Femur (tissue), 1 donor: ENCODE measurements around the gene SAA1.
"Not testable (repeated sequence)": the region's sequence is repeated elsewhere in the genome, so short reads cannot be mapped to it uniquely, and the experiment has no call there.

Experiments
- DNase-seq: peaks from one replicate; pipeline ENCODE4 v3.0.0-alpha.2; 2017

The SAA1 gene

GRCh38 chr11:18265949-18266348, at the start of gene SAA1:
Gene SAA1, plus strand, starts transcription at chr11:18266264. Its CDS starts 624 bp downstream, at chr11:18266888.
- no peak for DNase-seq

- no peak for DNase-seq
Measured at GRCh38 chr11:18221274-18221876, 44.7 kb upstream of the SAA1 start.

GRCh38 chr11:18222814-18223421, 43.1 kb upstream of the SAA1 start:
- no peak for DNase-seq

GRCh38 chr11:18223591-18224387, 42.3 kb upstream of the SAA1 start:
- DNase-seq, result no peak

GRCh38 chr11:18225913-18226312, 40.2 kb upstream of the SAA1 start:
- no peak for DNase-seq

- DNase-seq, result no peak
Measured at GRCh38 chr11:18229501-18229900, 36.6 kb upstream of the SAA1 start.

GRCh38 chr11:18230859-18231258, 35.2 kb upstream of the SAA1 start:
- DNase-seq, result no peak

- DNase-seq, result no peak
Measured at GRCh38 chr11:18233912-18234311, 32.2 kb upstream of the SAA1 start.

- no peak for DNase-seq
Measured at GRCh38 chr11:18235394-18236334, 30.4 kb upstream of the SAA1 start.

- DNase-seq, result no peak
Measured at GRCh38 chr11:18236664-18237356, 29.3 kb upstream of the SAA1 start, which contains the start of gene SAA4. Gene SAA4, minus strand, starts transcription at chr11:18236802. Its CDS starts 876 bp downstream, at chr11:18235926.

- no peak for DNase-seq
Measured at GRCh38 chr11:18239655-18240054, 26.4 kb upstream of the SAA1 start.

- peak; percentile 31 for DNase-seq
Measured at GRCh38 chr11:18243783-18244362, 22.2 kb upstream of the SAA1 start.

- DNase-seq, result no peak
Measured at GRCh38 chr11:18245396-18245795, 20.7 kb upstream of the SAA1 start.

- not testable (repeated sequence) for DNase-seq
Measured at GRCh38 chr11:18246379-18247190, 19.5 kb upstream of the SAA1 start.

- DNase-seq, result not testable (repeated sequence)
Measured at GRCh38 chr11:18247191-18247581, 18.9 kb upstream of the SAA1 start.

- no peak for DNase-seq
Measured at GRCh38 chr11:18248561-18248960, 17.5 kb upstream of the SAA1 start, which contains the start of gene SAA2. Gene SAA2, minus strand, starts transcription at chr11:18248668. Its CDS starts 657 bp downstream, at chr11:18248011.

- DNase-seq, result no peak
Measured at GRCh38 chr11:18253233-18253632, 12.8 kb upstream of the SAA1 start.

- no peak for DNase-seq
Measured at GRCh38 chr11:18253778-18254338, 12.2 kb upstream of the SAA1 start.

GRCh38 chr11:18254781-18255361, 11.2 kb upstream of the SAA1 start:
- DNase-seq, result no peak

- no peak for DNase-seq
Measured at GRCh38 chr11:18259259-18259658, 6.8 kb upstream of the SAA1 start.
